Measurements from ENCODE around the gene SLC35D2. TPM values are rescaled to one million over a fixed set of nuclear protein-coding genes. Genes with fewer than 3 reads are reported as not detected.
"Not testable (repeated sequence)": the region's sequence is repeated elsewhere in the genome, so short reads cannot be mapped to it uniquely, and the experiment has no call there.

The SLC35D2 gene
- total and polyA plus RNA-seq, 2 donors (not counting 1 experiment from before 2014, with no cell fraction given), result 27.2 to 34.7 TPM

- Histone ChIP-seq H3K4me2 (ENCODE audit: extremely low read depth, insufficient read depth, low read length) (no peak overlapping the region), H3K79me2 (ENCODE audit: control insufficient read depth, insufficient read depth, low read length) (peaks cover 8% of the 10 kb centered on the region), H3K27ac (ENCODE audit: insufficient read depth, low read length) (no peak overlapping the region), H3K36me3 (ENCODE audit: control insufficient read depth, insufficient read depth, low read length) (no peaks in the 10 kb centered on the region), H2AFZ (ENCODE audit: low read length) (no peak overlapping the region), H3K4me3 (replicated peaks in 1 of 4; ENCODE audit: control extremely low read depth in 1 of 4, insufficient read depth in 1 of 4, low read depth in 3 of 4, low read length in 4 of 4) (no peak overlapping the region), H3K4me1 (ENCODE audit: control insufficient read depth, extremely low read depth, insufficient read depth, low read length) (peaks cover 5% of the 10 kb centered on the region), H3K9ac (ENCODE audit: insufficient read depth, low read length) (no peak overlapping the region), H3K27me3 (ENCODE audit: control insufficient read depth, insufficient read depth, low read length) (no peaks in the 10 kb centered on the region), H4K20me1 (ENCODE audit: control insufficient read depth, extremely low read depth, insufficient read depth, low read length) (no peaks in the 10 kb centered on the region), H3K9me3 (ENCODE audit: control insufficient read depth, insufficient read depth, low read depth, low read length) (no peaks in the 10 kb centered on the region)
- no peak for TF ChIP-seq CTCF (conservative IDR thresholded peaks at IDR 0.05 in 1 of 2, IDR thresholded peaks at IDR 0.05 in 1 of 2; ENCODE audit: low read depth in 1 of 2, low read length in 2 of 2)
- TF ChIP-seq EZH2 (IDR thresholded peaks at IDR 0.05; ENCODE audit: low read length, missing control alignments), result no peak
- no peak for DNase-seq (ENCODE audit: low read depth in 2 of 2)
These were observed 5.3 kb downstream of the SLC35D2 start for GRCh38 chr9:96378187-96378586.

GRCh38 chr9:96376891-96377874 is 6.3 kb downstream of the SLC35D2 start:
- H3K27ac ChIP-seq (ENCODE audit: insufficient read depth, low read length), result no peak overlapping the region
- H2AFZ ChIP-seq (ENCODE audit: low read length), result no peak overlapping the region
- H3K4me1 ChIP-seq (ENCODE audit: control insufficient read depth, extremely low read depth, insufficient read depth, low read length), result peaks cover 5% of the 10 kb centered on the region
- no peaks in the 10 kb centered on the region for H3K9me3 ChIP-seq (ENCODE audit: control insufficient read depth, insufficient read depth, low read depth, low read length)
- no peak overlapping the region for H3K4me2 ChIP-seq (ENCODE audit: extremely low read depth, insufficient read depth, low read length)
- H3K36me3 ChIP-seq (ENCODE audit: control insufficient read depth, insufficient read depth, low read length), result no peaks in the 10 kb centered on the region
- peak; percentile 38 to 87 for DNase-seq (ENCODE audit: low read depth in 2 of 2)
- no peak overlapping the region for H3K4me3 ChIP-seq (replicated peaks in 1 of 4; ENCODE audit: control extremely low read depth in 1 of 4, insufficient read depth in 1 of 4, low read depth in 3 of 4, low read length in 4 of 4)
- peaks cover 8% of the 10 kb centered on the region for H3K79me2 ChIP-seq (ENCODE audit: control insufficient read depth, insufficient read depth, low read length)
- no peaks in the 10 kb centered on the region for H3K27me3 ChIP-seq (ENCODE audit: control insufficient read depth, insufficient read depth, low read length)
- H4K20me1 ChIP-seq (ENCODE audit: control insufficient read depth, extremely low read depth, insufficient read depth, low read length), result no peaks in the 10 kb centered on the region
- no peak for TF ChIP-seq CTCF (conservative IDR thresholded peaks at IDR 0.05 in 1 of 2, IDR thresholded peaks at IDR 0.05 in 1 of 2; ENCODE audit: low read depth in 1 of 2, low read length in 2 of 2)
- no peak for TF ChIP-seq EZH2 (IDR thresholded peaks at IDR 0.05; ENCODE audit: low read length, missing control alignments)
- no peak overlapping the region for H3K9ac ChIP-seq (ENCODE audit: insufficient read depth, low read length)

GRCh38 chr9:96375507-96375906 is 8.0 kb downstream of the SLC35D2 start:
- not testable (repeated sequence) for H3K27ac ChIP-seq (ENCODE audit: insufficient read depth, low read length); H4K20me1 ChIP-seq (ENCODE audit: control insufficient read depth, extremely low read depth, insufficient read depth, low read length); H3K36me3 ChIP-seq (ENCODE audit: control insufficient read depth, insufficient read depth, low read length); H3K27me3 ChIP-seq (ENCODE audit: control insufficient read depth, insufficient read depth, low read length); H3K9me3 ChIP-seq (ENCODE audit: control insufficient read depth, insufficient read depth, low read depth, low read length); H2AFZ ChIP-seq (ENCODE audit: low read length); H3K4me3 ChIP-seq (replicated peaks in 1 of 4; ENCODE audit: control extremely low read depth in 1 of 4, insufficient read depth in 1 of 4, low read depth in 3 of 4, low read length in 4 of 4); H3K9ac ChIP-seq (ENCODE audit: insufficient read depth, low read length); DNase-seq (ENCODE audit: low read depth in 2 of 2); H3K79me2 ChIP-seq (ENCODE audit: control insufficient read depth, insufficient read depth, low read length); H3K4me2 ChIP-seq (ENCODE audit: extremely low read depth, insufficient read depth, low read length); H3K4me1 ChIP-seq (ENCODE audit: control insufficient read depth, extremely low read depth, insufficient read depth, low read length)
